Activated CD8-positive, alpha-beta memory T cell treated with anti-CD3 and anti-CD28 coated beads for 4 hours (primary cell): ENCODE data around the gene AGO4.
"Not testable (repeated sequence)": the region's sequence is repeated elsewhere in the genome, so short reads cannot be mapped to it uniquely, and the experiment has no call there.

Experiments
- DNase-seq, 2 donors: peaks; one replicate each; pipeline ENCODE4 v3.0.0-alpha.2; 2020; ENCODE audit warnings: low read depth in 2 of 2

Gene AGO4

GRCh38 chr1:35807614-35808449 is at the start of gene AGO4:
Gene AGO4 (plus strand): TSS chr1:35808016. CDS start chr1:35808417, 401 bp downstream.
- no peak for DNase-seq

GRCh38 chr1:35762141-35762540 is 45.7 kb upstream of the AGO4 start:
- DNase-seq = no peak

- no peak for DNase-seq
Measured at GRCh38 chr1:35763201-35763600, 44.6 kb upstream of the AGO4 start.

GRCh38 chr1:35764283-35764682 is 43.5 kb upstream of the AGO4 start:
- DNase-seq = no peak

GRCh38 chr1:35768350-35769187 is 39.2 kb upstream of the AGO4 start:
- no peak for DNase-seq

GRCh38 chr1:35769188-35769758 is 38.5 kb upstream of the AGO4 start:
- DNase-seq = peak; percentile 61 to 66

DNA sequence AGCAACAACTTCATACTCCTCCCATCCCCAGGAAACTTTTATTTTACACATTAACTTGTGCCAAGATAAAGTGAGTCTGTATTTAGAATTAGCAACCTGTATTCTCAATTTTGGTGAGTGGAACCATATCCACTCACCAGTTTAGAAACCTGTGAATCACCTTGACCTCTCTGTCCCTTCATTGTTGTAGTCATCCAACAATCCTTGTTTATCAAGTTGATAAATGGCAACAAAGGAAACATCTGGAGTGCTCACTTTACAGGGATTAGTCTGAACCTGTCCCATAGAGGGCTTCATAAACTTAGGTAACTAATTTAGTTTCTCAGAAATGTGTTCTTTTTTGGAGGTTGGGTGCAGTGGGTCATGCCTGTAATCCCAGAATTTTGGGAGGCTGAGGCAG is 34.1 kb upstream of the AGO4 start:
- no peak for DNase-seq

DNA sequence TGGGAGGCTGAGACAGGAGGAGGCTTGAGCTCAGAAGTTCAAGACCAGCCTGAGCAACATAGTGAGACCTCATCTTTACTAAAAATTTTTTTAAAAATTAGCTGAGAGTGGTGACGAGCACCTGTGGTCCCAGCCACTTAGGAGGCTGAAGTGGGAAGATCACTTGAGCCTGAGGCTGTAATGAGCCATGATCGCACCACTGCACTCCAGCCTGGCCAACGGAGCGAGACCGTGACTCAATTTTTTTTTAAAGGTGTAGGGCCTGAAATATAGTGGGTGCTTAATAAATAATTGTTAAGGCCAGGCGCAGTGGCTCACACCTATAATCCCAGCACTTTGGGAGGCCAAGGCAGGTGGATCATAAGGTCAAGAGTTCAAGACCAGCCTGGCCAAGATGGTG is 31.6 kb upstream of the AGO4 start:
- not testable (repeated sequence) for DNase-seq

DNA sequence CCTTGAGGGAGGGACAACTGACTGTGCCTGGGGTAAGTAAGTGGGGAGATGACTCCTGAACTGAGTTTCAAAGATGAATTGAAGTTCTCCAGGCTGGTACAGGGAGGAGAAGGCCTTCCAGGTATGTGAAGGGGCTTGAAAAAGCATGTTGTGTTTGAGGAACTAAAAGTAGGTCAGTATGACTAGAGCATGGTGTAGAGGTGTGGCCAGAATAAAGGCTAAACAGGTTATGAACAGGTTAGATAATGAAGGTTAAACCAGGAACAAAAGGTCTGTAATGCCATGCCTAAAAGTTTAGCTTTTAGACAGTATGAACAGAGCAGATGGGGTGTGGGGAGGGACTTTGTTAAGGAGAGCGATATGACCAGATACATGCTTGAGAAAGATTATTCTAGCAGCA is 30.7 kb upstream of the AGO4 start:
- no peak for DNase-seq

GRCh38 chr1:35783055-35783583 is 24.7 kb upstream of the AGO4 start:
- DNase-seq = no peak

DNA sequence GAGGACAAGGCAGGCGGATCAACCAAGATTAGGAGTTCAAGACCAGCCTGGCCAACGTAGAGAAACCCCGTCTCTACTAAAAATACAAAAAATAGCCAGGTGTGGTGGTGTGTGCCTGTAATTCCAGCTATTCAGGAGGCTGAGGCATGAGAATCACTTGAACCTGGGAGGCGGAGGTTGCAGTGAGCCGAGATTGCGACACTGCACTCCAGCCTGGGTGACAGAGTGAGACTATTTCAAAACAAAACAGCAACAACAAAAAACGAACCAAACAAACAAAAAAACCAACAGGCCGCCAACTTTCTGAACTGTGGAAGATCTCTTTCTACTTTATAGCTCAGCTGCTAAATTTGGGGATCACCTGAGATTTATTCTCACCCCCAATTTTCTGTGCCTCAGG is 23.5 kb upstream of the AGO4 start:
- DNase-seq = not testable (repeated sequence)

DNA sequence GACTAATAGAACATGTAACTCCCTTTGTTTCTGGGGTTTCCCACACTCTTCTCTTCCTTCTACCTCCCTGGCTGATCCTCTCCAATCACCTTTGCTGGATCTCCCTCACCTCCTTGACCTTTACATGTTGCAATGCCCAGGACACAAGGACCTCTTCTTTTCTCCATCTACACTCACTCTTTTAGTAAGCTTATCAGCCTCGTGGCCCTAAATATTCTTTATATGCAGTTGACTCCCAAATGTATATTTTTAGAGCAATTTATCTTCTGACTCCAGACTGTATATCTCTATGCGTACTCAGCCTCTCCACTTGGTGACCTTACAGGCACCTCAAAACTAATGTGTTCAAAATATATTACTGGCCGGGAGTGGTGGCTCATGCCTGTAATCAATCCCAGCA is 19.7 kb upstream of the AGO4 start:
- DNase-seq = no peak

- no peak for DNase-seq
Measured at GRCh38 chr1:35790670-35791069, 17.1 kb upstream of the AGO4 start.

DNA sequence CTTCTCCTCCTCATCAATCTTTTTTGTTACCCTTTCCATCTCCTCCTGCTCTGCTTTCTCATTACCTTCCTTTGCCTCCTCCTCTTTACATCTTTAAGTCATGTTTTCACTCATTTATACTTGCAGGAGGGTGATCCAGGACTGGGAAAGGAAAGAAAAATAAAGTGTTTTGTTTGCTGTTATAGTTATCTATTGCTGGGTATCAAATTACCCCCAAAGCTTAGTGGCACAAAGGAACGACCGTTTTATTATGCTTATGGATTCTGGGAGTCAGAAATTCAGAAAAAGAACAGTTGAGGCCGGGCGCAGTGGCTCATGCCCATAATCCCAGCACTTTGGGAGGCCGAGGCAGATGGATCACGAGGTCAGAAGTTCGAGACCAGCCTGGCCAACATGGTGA is 12.5 kb upstream of the AGO4 start:
- DNase-seq = no peak

DNA sequence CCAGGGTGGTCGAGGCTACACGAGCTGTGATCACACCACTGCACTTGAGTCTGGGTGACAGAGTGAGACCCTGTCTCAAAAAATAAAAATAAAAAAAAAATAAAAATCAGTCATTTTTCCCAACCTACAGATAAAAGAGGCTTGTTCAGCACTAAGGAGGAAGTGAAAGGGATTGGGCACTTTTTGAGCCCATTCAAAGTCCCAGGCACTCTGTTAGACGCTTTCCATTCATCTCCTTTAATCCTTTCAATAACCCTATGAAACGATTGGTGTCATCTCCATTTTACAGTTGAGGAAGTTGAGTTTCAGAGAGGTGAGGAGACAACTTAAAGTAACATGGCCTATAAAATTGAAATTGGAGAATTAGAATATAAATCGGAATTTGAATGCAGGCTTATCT is 10.4 kb upstream of the AGO4 start:
- DNase-seq = no peak

DNA sequence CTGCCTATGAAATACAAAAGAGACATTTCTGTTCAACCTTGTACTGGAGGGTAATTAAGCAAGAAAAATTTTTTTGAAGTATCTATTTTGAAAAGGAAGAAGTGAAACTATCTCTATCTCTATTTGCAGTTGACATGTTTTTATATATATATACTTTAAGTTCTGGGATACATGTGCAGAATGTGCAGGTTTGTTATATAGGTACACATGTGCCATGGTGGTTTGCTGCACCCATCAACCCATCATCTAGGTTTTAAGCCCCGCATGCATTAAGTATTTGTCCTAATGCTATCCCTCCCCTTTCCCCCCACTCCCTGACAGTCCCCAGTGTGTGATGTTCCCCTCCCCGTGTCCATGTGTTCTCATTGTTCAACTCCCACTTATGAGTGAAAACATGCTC is 9.8 kb upstream of the AGO4 start:
- DNase-seq = not testable (repeated sequence)

DNA sequence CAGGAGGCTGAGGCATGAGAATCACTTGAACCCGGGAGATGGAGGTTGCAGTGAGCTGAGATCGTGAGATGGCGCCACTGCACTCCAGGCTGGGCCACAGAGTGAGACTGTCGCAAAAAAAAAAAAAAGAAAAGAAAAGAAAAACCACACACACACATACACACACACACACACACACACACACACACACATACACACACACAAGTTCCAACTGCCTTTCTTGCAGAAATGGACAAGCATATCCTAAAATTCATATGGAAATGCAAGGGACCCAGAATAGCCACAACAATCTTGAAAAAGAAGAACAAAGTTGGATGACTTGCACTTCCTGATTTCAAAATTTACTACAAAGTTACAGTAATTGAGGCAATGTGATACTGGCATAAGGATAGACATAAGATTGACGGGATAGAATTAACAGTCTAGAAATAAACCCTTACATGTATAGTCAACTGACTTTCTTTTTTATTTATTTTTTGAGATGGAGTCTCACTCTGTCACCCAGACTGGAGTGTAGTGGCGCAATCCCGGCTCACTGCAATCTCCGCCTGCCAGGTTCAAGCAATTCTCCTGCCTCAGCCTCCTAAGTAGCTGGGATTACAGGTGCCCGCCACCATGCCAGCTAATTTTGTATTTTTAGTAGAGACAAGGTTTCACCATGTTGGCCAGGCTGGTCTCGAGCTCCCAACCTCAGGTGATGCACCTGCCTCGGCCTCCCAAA is 7.5 kb upstream of the AGO4 start:
- DNase-seq = not testable (repeated sequence)

DNA sequence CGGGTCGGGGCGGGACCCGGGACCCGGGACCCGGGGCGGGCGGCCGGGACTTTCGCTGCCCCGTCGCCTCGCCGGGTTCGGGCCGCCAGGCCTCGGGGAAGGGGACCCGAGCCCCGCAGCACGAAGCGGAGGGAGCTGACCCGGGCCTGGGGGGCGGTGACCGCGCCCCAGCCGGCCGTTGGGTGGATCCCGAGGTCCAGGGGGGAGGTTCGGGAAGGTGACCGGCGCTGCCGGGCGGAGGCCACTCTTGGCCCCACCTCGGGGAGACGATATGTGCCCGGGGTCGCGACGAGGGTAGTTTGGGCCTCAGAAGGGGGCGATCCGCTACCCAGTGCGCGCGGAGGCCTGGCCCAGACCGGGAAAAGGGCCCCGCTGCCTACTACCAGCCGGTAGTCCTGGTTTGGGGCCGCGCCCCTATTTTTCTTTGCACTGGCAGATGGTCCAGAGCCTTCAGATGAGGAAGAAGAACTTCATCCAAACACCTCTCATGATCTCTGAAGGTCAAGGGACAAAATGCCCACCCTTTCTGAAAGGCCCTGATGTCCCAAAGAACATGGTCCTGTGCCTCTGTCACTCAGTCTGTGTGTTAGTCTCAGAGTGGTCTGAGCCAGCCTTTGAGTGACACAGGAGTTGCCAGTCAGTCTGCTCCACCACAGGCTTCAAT is 766 bp downstream of the AGO4 start:
- no peak for DNase-seq

GRCh38 chr1:35809114-35810095 is 1.6 kb downstream of the AGO4 start:
- DNase-seq = no peak
